GM23338 (cell line): Measurements from ENCODE around the gene TMEM221. TPM values are rescaled to one million over a fixed set of nuclear protein-coding genes. Genes with fewer than 3 reads are reported as not detected.

Source experiments
- CREB1 ChIP-seq: fragments of 250-450 bp; sonication (Bioruptor Pico); IDR thresholded peaks from 2 replicates; pipeline ENCODE4 v1.5.0; 2020; ENCODE audit warnings: low read depth, mild to moderate bottlenecking, moderate library complexity
- EZH2 ChIP-seq: fragments of 200-600 bp; sonication (generic); IDR thresholded peaks from one replicate; pipeline ENCODE4 v1.8.0; 2017; ENCODE audit warnings: antibody characterized with exemption, mild to moderate bottlenecking, low read depth; ENCODE audit not compliant: unreplicated experiment
- JUNB ChIP-seq: IDR thresholded peaks from one replicate; pipeline ENCODE4 v1.6.1; 2016; ENCODE audit warnings: antibody characterized with exemption; ENCODE audit not compliant: unreplicated experiment
- POLR2AphosphoS5 ChIP-seq: IDR thresholded peaks from 2 replicates; pipeline ENCODE4 v1.6.1; 2016; ENCODE audit warnings: antibody characterized with exemption, low read depth
- STAT1 ChIP-seq: IDR thresholded peaks from one replicate; pipeline ENCODE4 v1.6.1; 2016; ENCODE audit warnings: antibody characterized with exemption; ENCODE audit not compliant: unreplicated experiment
- ZNF114 ChIP-seq: fragments of 250-450 bp; sonication (Bioruptor Pico); IDR thresholded peaks from 2 replicates; pipeline ENCODE4 v1.5.0; 2020; ENCODE audit warnings: mild to moderate bottlenecking, moderate library complexity
- ZNF331 ChIP-seq: fragments of 250-450 bp; sonication (Bioruptor Pico); IDR thresholded peaks from 2 replicates; pipeline ENCODE4 v1.5.0; 2020; ENCODE audit warnings: low read depth, mild to moderate bottlenecking, moderate library complexity
- polyA plus RNA-seq: library from polyadenylated mRNA; unstranded; fragments of >200 nt; fragmentation: Nextera tagmentation; extraction: Ambion mirVana; gene quantifications from 2 replicates; pipeline ENCODE4 v1.2.1, GENCODE V29; 2016
- total RNA-seq: library from RNA; depleted of rRNA; stranded (reverse); fragments of >200 nt; shearing (Covaris generic); gene quantifications from 2 replicates; pipeline ENCODE4 v1.2.3, GENCODE V29; 2014
- TF ChIP-seq, protein P1 (sequence below): fragments of 250-450 bp; sonication (Bioruptor Pico); IDR thresholded peaks from 2 replicates; pipeline ENCODE4 v1.5.0; 2020; ENCODE audit warnings: mild to moderate bottlenecking, moderate library complexity
- TF ChIP-seq, protein P2 (sequence below): IDR thresholded peaks from one replicate; pipeline ENCODE4 v1.6.1; 2018; ENCODE audit warnings: antibody characterized with exemption; ENCODE audit not compliant: unreplicated experiment
- TF ChIP-seq, protein P3 (sequence below): IDR thresholded peaks from 2 replicates; pipeline ENCODE4 v1.6.1; 2016; ENCODE audit warnings: antibody characterized with exemption

Gene TMEM221
- total and polyA plus RNA-seq, 2 experiments from 2014 or later = 0.40 to 0.90 TPM

DNA sequence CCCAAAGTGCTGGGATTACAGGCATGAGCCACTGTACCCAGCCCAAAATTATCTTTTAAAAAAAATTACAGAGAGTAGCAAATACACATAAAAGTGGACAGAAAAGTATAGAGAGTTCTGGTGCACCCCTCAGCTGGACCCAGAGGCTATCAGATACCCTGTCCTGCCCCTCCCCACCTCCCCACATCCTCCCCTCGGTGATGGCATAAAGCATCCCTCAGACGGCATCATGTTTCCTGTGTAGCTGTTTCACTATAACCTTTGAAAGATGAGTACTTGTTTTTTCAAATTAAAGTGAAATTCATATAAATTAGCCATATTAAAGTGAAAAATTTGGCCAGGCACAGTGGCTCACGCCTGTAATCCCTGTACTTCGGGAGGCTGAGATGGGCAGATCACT, 41.9 kb upstream of the TMEM221 start (continued):
- TF ChIP-seq, protein P1, sequence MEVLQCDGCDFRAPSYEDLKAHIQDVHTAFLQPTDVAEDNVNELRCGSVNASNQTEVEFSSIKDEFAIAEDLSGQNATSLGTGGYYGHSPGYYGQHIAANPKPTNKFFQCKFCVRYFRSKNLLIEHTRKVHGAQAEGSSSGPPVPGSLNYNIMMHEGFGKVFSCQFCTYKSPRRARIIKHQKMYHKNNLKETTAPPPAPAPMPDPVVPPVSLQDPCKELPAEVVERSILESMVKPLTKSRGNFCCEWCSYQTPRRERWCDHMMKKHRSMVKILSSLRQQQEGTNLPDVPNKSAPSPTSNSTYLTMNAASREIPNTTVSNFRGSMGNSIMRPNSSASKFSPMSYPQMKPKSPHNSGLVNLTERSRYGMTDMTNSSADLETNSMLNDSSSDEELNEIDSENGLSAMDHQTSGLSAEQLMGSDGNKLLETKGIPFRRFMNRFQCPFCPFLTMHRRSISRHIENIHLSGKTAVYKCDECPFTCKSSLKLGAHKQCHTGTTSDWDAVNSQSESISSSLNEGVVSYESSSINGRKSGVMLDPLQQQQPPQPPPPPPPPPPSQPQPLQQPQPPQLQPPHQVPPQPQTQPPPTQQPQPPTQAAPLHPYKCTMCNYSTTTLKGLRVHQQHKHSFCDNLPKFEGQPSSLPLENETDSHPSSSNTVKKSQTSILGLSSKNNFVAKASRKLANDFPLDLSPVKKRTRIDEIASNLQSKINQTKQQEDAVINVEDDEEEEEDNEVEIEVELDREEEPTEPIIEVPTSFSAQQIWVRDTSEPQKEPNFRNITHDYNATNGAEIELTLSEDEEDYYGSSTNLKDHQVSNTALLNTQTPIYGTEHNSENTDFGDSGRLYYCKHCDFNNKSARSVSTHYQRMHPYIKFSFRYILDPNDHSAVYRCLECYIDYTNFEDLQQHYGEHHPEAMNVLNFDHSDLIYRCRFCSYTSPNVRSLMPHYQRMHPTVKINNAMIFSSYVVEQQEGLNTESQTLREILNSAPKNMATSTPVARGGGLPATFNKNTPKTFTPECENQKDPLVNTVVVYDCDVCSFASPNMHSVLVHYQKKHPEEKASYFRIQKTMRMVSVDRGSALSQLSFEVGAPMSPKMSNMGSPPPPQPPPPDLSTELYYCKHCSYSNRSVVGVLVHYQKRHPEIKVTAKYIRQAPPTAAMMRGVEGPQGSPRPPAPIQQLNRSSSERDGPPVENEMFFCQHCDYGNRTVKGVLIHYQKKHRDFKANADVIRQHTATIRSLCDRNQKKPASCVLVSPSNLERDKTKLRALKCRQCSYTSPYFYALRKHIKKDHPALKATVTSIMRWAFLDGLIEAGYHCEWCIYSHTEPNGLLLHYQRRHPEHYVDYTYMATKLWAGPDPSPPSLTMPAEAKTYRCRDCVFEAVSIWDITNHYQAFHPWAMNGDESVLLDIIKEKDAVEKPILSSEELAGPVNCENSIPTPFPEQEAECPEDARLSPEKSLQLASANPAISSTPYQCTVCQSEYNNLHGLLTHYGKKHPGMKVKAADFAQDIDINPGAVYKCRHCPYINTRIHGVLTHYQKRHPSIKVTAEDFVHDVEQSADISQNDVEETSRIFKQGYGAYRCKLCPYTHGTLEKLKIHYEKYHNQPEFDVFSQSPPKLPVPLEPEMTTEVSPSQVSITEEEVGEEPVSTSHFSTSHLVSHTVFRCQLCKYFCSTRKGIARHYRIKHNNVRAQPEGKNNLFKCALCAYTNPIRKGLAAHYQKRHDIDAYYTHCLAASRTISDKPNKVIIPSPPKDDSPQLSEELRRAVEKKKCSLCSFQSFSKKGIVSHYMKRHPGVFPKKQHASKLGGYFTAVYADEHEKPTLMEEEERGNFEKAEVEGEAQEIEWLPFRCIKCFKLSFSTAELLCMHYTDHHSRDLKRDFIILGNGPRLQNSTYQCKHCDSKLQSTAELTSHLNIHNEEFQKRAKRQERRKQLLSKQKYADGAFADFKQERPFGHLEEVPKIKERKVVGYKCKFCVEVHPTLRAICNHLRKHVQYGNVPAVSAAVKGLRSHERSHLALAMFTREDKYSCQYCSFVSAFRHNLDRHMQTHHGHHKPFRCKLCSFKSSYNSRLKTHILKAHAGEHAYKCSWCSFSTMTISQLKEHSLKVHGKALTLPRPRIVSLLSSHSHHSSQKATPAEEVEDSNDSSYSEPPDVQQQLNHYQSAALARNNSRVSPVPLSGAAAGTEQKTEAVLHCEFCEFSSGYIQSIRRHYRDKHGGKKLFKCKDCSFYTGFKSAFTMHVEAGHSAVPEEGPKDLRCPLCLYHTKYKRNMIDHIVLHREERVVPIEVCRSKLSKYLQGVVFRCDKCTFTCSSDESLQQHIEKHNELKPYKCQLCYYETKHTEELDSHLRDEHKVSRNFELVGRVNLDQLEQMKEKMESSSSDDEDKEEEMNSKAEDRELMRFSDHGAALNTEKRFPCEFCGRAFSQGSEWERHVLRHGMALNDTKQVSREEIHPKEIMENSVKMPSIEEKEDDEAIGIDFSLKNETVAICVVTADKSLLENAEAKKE (CRISPR knock-in tag) = no peak
- TF ChIP-seq, protein P2, sequence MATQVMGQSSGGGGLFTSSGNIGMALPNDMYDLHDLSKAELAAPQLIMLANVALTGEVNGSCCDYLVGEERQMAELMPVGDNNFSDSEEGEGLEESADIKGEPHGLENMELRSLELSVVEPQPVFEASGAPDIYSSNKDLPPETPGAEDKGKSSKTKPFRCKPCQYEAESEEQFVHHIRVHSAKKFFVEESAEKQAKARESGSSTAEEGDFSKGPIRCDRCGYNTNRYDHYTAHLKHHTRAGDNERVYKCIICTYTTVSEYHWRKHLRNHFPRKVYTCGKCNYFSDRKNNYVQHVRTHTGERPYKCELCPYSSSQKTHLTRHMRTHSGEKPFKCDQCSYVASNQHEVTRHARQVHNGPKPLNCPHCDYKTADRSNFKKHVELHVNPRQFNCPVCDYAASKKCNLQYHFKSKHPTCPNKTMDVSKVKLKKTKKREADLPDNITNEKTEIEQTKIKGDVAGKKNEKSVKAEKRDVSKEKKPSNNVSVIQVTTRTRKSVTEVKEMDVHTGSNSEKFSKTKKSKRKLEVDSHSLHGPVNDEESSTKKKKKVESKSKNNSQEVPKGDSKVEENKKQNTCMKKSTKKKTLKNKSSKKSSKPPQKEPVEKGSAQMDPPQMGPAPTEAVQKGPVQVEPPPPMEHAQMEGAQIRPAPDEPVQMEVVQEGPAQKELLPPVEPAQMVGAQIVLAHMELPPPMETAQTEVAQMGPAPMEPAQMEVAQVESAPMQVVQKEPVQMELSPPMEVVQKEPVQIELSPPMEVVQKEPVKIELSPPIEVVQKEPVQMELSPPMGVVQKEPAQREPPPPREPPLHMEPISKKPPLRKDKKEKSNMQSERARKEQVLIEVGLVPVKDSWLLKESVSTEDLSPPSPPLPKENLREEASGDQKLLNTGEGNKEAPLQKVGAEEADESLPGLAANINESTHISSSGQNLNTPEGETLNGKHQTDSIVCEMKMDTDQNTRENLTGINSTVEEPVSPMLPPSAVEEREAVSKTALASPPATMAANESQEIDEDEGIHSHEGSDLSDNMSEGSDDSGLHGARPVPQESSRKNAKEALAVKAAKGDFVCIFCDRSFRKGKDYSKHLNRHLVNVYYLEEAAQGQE = no peak
- TF ChIP-seq STAT1 = no peak
- no peak for TF ChIP-seq ZNF114
- no peak for TF ChIP-seq CREB1 (CRISPR knock-in tag)
- TF ChIP-seq, protein P3, sequence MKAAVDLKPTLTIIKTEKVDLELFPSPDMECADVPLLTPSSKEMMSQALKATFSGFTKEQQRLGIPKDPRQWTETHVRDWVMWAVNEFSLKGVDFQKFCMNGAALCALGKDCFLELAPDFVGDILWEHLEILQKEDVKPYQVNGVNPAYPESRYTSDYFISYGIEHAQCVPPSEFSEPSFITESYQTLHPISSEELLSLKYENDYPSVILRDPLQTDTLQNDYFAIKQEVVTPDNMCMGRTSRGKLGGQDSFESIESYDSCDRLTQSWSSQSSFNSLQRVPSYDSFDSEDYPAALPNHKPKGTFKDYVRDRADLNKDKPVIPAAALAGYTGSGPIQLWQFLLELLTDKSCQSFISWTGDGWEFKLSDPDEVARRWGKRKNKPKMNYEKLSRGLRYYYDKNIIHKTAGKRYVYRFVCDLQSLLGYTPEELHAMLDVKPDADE = no peak
- no peak for TF ChIP-seq EZH2
- TF ChIP-seq POLR2AphosphoS5 = no peak
- no peak for TF ChIP-seq ZNF331 (CRISPR knock-in tag)
- no peak for TF ChIP-seq JUNB
